Brain microvascular endothelial cell (primary cell): ENCODE measurements around the gene PXYLP1.

Experiments
- DNase-seq: peaks from one replicate; pipeline ENCODE4 v3.0.0-alpha.2; 2020
- H3K27ac ChIP-seq: fragments of 250-450 bp; sonication (Bioruptor Pico); 2 replicates; pipeline ENCODE4 v1.5.1; 2020; ENCODE audit warnings: mild to moderate bottlenecking, moderate library complexity
- H3K27me3 ChIP-seq: fragments of 250-450 bp; sonication (Bioruptor Pico); replicated peaks from 2 replicates; pipeline ENCODE4 v1.5.1; 2020; ENCODE audit warnings: mild to moderate bottlenecking
- H3K36me3 ChIP-seq: fragments of 250-450 bp; sonication (Bioruptor Pico); replicated peaks from 2 replicates; pipeline ENCODE4 v1.5.1; 2020; ENCODE audit warnings: mild to moderate bottlenecking
- H3K4me3 ChIP-seq: 2 replicates; pipeline ENCODE4 v1.5.1; 2011; ENCODE audit warnings: low read depth, mild to moderate bottlenecking, control low read depth, low read length, moderate library complexity
- in situ Hi-C: cut with HindIII; loops from 2 replicates; pipeline ENCODE4 v1.10.0; 2017; ENCODE audit warnings: low sequenced_read_pairs, low pct_ligation_motif_present
- TF ChIP-seq, protein P1 (sequence below): IDR thresholded peaks from 2 replicates; pipeline ENCODE4 v1.5.1; 2011; ENCODE audit warnings: low read depth, mild to moderate bottlenecking, moderate library complexity, low read length, control low read depth, inconsistent platforms; ENCODE audit errors: missing control alignments

The PXYLP1 gene

DNA sequence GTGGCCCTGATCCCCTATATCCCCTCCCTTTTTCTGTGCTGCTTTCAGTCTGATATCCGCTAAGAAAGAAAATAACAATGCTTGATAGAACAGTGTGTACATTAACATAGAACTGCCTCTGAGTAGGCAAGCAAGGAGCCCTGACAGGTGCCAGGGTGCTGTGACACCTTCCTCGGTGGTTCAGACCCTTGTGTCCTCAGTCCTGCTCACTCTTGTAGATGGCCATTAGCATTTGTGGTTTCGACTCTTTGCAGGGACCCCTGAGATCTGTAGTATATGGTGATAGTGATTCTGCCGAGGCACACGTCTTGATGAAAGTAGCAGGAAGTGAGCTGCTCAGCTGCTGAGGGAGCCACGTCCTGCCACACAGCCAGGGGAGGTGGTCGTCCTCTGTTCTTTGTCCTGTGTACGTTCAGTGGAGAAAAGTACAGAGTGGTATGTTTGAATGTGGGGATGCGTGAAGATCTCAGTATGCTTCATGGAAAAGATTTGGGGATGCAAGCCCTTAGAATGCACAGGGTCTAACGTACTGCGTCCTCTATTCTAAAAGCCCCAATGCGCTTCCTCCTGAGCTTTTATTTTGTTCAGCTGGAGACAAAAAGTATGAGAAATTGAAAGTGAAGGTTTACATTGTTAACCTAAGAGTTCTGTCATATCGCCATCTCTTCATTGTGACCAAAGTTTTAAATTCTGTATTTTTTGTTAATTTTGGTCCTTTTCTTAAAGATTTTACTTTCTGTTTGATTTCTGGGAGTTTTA is 35.4 kb downstream of the PXYLP1 start:
- in situ Hi-C loops: no loop called here
- no peak for DNase-seq
- no peak overlapping the region for H3K4me3 ChIP-seq
- no peak overlapping the region for H3K27ac ChIP-seq
- H3K27me3 ChIP-seq: no peaks in the 10 kb centered on the region
- TF ChIP-seq, protein P1, sequence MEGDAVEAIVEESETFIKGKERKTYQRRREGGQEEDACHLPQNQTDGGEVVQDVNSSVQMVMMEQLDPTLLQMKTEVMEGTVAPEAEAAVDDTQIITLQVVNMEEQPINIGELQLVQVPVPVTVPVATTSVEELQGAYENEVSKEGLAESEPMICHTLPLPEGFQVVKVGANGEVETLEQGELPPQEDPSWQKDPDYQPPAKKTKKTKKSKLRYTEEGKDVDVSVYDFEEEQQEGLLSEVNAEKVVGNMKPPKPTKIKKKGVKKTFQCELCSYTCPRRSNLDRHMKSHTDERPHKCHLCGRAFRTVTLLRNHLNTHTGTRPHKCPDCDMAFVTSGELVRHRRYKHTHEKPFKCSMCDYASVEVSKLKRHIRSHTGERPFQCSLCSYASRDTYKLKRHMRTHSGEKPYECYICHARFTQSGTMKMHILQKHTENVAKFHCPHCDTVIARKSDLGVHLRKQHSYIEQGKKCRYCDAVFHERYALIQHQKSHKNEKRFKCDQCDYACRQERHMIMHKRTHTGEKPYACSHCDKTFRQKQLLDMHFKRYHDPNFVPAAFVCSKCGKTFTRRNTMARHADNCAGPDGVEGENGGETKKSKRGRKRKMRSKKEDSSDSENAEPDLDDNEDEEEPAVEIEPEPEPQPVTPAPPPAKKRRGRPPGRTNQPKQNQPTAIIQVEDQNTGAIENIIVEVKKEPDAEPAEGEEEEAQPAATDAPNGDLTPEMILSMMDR: no peak
- H3K36me3 ChIP-seq: no peaks in the 10 kb centered on the region

DNA sequence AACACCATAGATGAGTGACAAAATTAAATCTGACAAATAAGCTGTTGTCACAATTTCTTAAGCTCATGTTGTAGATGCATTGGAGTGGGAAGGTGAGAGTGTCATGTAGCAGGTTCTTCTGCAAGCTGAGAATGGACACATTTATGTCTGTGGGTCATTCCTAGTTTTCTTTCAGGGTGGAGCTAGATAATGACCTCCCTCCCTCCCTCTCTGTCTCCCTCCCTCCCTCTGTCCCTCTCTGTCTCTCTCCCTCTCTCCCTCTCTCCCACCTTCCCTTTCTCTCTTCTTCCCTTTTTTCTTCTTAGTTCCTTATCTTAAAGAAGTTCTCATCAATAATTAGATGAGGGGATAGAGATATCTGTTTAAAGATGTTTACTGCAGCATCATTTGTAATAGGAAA is 36.0 kb downstream of the PXYLP1 start:
- DNase-seq: no peak
- in situ Hi-C loops: no loop called here
- H3K27ac ChIP-seq: no peak overlapping the region
- H3K27me3 ChIP-seq: no peaks in the 10 kb centered on the region
- H3K36me3 ChIP-seq: no peaks in the 10 kb centered on the region
- TF ChIP-seq, protein P1: no peak
- no peak overlapping the region for H3K4me3 ChIP-seq

DNA sequence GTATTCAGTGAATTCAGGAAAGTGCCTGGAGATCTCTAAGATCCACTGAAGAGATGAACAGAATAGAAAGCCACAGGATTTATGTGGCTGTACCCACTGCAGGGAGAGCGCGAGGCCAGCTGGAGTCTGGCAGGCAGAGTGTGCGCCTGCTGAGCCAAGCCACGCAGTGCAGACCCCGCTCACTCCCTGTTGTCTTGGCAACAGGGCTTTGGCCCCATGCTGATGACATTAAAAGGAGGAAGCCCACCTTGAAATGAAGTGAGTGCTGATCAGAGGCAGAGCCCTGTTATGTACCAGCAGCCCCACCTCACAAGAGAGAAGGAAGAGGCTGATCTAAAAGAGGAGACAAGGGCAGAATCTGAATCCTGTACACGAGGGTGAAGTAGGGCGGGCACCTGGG is 36.7 kb downstream of the PXYLP1 start:
- in situ Hi-C loops: no loop called here
- TF ChIP-seq, protein P1: no peak
- Histone ChIP-seq H3K27me3 (no peaks in the 10 kb centered on the region), H3K4me3 (no peak overlapping the region), H3K36me3 (no peaks in the 10 kb centered on the region), H3K27ac (no peak overlapping the region)
- no peak for DNase-seq

DNA sequence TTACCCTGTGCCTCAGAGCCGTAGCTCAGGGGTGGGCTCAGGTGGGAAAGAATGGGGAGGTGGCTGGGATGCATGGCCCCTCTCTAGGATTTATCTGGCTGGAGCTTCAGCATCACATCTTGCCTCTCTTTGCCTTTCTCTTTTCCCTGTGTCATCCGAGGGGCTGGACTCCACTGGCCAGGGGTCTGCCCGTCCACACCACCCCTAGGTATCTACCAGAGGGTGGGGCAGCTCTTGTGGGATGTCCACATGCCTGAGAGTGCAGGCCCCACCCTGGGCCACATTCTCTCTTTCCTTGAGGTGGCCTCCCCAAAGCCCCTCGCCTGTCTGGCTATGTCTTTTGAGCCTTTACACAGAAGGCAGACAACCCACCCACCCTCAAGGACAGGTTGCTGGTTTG is 37.2 kb downstream of the PXYLP1 start:
- Histone ChIP-seq H3K27me3 (no peaks in the 10 kb centered on the region), H3K27ac (no peak overlapping the region), H3K36me3 (no peaks in the 10 kb centered on the region), H3K4me3 (no peak overlapping the region)
- DNase-seq: no peak
- in situ Hi-C loops: no loop called here
- TF ChIP-seq, protein P1: no peak

DNA sequence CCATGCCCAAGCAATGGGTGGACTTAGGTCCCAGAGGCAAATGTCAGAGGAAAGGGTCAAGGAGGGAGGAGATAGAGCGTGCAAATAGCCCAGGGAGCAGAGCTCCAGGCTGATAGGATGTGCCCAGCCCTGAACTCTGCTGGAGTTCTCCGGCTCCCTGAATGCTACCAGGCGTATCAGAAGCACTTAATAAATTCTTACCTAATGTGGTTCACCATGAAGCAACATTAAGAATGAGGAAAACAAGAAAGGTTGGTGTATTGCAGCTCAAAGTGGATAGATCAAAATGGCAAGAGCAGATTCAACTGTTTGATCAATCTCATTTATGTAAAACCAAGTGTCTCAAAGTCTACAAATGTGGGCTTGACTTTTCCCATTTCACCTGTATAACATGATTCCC is 38.3 kb downstream of the PXYLP1 start:
- Histone ChIP-seq H3K4me3 (no peak overlapping the region), H3K27me3 (no peaks in the 10 kb centered on the region), H3K36me3 (no peaks in the 10 kb centered on the region), H3K27ac (no peak overlapping the region)
- DNase-seq: no peak
- in situ Hi-C loops: no loop called here
- TF ChIP-seq, protein P1: no peak
